ENCODE data around the gene RAB43. TPM values are rescaled to one million over a fixed set of nuclear protein-coding genes. Genes with fewer than 3 reads are reported as not detected.
"Not testable (repeated sequence)": the region's sequence is repeated elsewhere in the genome, so short reads cannot be mapped to it uniquely, and the experiment has no call there.

RAB43 gene
- total RNA-seq, 1 experiment from 2014 or later, result 22.4 TPM

DNA sequence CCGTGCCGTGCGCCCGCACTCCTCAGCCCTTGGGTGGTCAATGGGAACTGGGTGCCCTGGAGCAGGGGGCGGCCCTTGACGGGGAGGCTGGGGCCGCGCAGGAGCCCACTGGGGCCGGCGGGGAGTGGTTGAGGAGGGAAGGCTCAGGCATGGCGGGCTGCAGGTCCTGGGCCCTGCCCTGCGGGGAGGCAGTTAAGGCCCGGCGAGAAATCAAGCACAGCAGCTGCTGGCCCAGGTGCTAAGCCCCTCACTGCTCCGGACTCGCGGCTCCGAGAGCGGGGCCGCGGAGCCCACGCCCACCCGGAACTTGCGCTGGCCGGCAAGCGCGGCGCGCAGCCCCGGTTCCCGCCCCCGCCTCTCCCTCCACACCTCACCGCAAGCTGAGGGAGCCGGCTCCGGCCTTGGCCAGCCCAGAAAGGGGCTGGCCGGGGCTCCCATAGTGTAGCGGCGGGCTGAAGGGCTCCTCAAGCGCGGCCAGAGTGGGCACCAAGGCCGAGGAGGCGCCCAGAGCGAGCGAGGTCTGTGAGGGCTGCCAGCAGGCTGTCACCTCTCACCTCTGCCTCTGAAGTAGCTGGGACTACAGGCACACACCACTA is 53.2 kb downstream of the RAB43 start:
- no peak overlapping the region for H3K9ac ChIP-seq (ENCODE audit: low read length)

DNA sequence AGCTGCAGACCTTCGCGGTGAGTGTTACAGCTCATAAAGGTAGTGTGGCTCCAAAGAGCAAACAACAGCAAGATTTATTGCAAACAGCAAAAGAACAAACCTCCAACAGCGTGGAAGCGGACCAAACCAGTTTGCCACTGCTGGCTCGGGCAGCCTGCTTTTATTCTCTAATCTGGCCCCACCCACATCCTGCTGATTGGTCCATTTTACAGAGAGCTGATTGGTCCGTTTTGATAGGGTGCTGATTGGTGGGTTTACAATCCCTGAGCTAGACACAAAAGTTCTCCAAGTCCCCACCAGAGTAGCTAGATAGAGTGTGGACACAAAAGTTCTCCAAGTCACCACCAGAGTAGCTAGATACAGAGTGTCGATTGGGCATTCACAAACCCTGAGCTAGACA is 53.9 kb downstream of the RAB43 start:
- intact Hi-C loops (cut with micrococcal nuclease); H3K9me3 ChIP-seq (ENCODE audit: low read length); H3K9me2 ChIP-seq (replicated peaks; ENCODE audit: low read length); H3K4me1 ChIP-seq (ENCODE audit: insufficient read depth, low read length); CTCF ChIA-PET; H3K9ac ChIP-seq (ENCODE audit: low read length); H3K27ac ChIP-seq (ENCODE audit: low read length); H4K20me1 ChIP-seq (ENCODE audit: low read length); BruUV-seq (replicated peaks); H2AFZ ChIP-seq (ENCODE audit: low read length); H3K4me3 ChIP-seq (ENCODE audit: low read length); H3K4me2 ChIP-seq (ENCODE audit: low read length); H3K27me3 ChIP-seq (ENCODE audit: low read length); H3F3A ChIP-seq (ENCODE audit: low read length, unreplicated experiment); POLR2A ChIA-PET (ENCODE audit: unreplicated experiment); H3K79me2 ChIP-seq (ENCODE audit: low read length); H3K36me3 ChIP-seq (ENCODE audit: low read depth, low read length): not testable (repeated sequence)
- peak; percentile 29 for DNase-seq
- ATAC-seq, result peak; percentile 42

More for the DNA sequence above, 53.2 kb downstream of the RAB43 start:
- Histone ChIP-seq H3K9me2 (replicated peaks; ENCODE audit: low read length) (no peaks in the 10 kb centered on the region), H2AFZ (ENCODE audit: low read length) (no peak overlapping the region), H3K36me3 (ENCODE audit: low read depth, low read length) (no peaks in the 10 kb centered on the region), H3K9me3 (ENCODE audit: low read length) (no peaks in the 10 kb centered on the region), H3K4me3 (ENCODE audit: low read length) (no peak overlapping the region), H3F3A (ENCODE audit: low read length, unreplicated experiment) (no peaks in the 10 kb centered on the region), H4K20me1 (ENCODE audit: low read length) (no peaks in the 10 kb centered on the region), H3K27me3 (ENCODE audit: low read length) (no peaks in the 10 kb centered on the region), H3K4me2 (ENCODE audit: low read length) (no peak overlapping the region), H3K27ac (ENCODE audit: low read length) (no peak overlapping the region), H3K79me2 (ENCODE audit: low read length) (no peaks in the 10 kb centered on the region), H3K4me1 (ENCODE audit: insufficient read depth, low read length) (no peaks in the 10 kb centered on the region)
- CTCF ChIA-PET, result no interaction called here
- BruUV-seq (replicated peaks), result no TSS peak
- DNase-seq (no peak), ATAC-seq (no peak)
- TF ChIP-seq EZH2phosphoT487 (IDR thresholded peaks at IDR 0.05; ENCODE audit: borderline replicate concordance, low read length), result no peak
- intact Hi-C loops (cut with micrococcal nuclease), result no loop called here
- POLR2A ChIA-PET (ENCODE audit: unreplicated experiment), result no interaction called here

GRCh38 chr3:129065720-129066073 is 55.9 kb downstream of the RAB43 start:
- ChIA-PET POLR2A (ENCODE audit: unreplicated experiment) (no interaction called here), CTCF (no interaction called here)
- intact Hi-C loops (cut with micrococcal nuclease), result no loop called here
- no TSS peak for BruUV-seq (replicated peaks)
- H3K4me3 ChIP-seq (ENCODE audit: low read length), result no peak overlapping the region
- no peak for TF ChIP-seq EZH2phosphoT487 (IDR thresholded peaks at IDR 0.05; ENCODE audit: borderline replicate concordance, low read length)
- TF ChIP-seq CTCF (conservative IDR thresholded peaks at IDR 0.05; ENCODE audit: low read depth, low read length), result no peak
- no peak for TF ChIP-seq EZH2 (IDR thresholded peaks at IDR 0.05; ENCODE audit: low read length, unreplicated experiment)
- no peak overlapping the region for H2AFZ ChIP-seq (ENCODE audit: low read length)
- no peaks in the 10 kb centered on the region for H3K36me3 ChIP-seq (ENCODE audit: low read depth, low read length)
- H3K4me1 ChIP-seq (ENCODE audit: insufficient read depth, low read length), result no peaks in the 10 kb centered on the region
- ATAC-seq (no peak), DNase-seq (no peak)
- no peaks in the 10 kb centered on the region for H3F3A ChIP-seq (ENCODE audit: low read length, unreplicated experiment)
- H3K79me2 ChIP-seq (ENCODE audit: low read length), result no peaks in the 10 kb centered on the region
- H3K27me3 ChIP-seq (ENCODE audit: low read length), result no peaks in the 10 kb centered on the region
- H3K27ac ChIP-seq (ENCODE audit: low read length), result no peak overlapping the region
- H3K4me2 ChIP-seq (ENCODE audit: low read length), result no peak overlapping the region
- H3K9ac ChIP-seq (ENCODE audit: low read length), result no peak overlapping the region
- H3K9me3 ChIP-seq (ENCODE audit: low read length), result no peaks in the 10 kb centered on the region
- H3K9me2 ChIP-seq (replicated peaks; ENCODE audit: low read length), result no peaks in the 10 kb centered on the region
- no peaks in the 10 kb centered on the region for H4K20me1 ChIP-seq (ENCODE audit: low read length)

Data from PC-3 (cell line).